Pulmonary artery endothelial cell (primary cell): ENCODE results near the gene LRRC3B. TPM values are rescaled to one million over a fixed set of nuclear protein-coding genes. Genes with fewer than 3 reads are reported as not detected.

Experiments
- DNase-seq: peaks from one replicate; pipeline ENCODE4 v3.0.0-alpha.2; 2011; ENCODE audit warnings: low read depth, low spot score
- total RNA-seq: library from RNA; depleted of rRNA; stranded (reverse); fragments of >200 nt; gene quantifications from 2 replicates; pipeline ENCODE4 v1.2.3, GENCODE V29; 2014

LRRC3B gene
- total RNA-seq, 1 donor from 2014 or later, result not detected

- DNase-seq, result no peak
Measured at GRCh38 chr3:26630669-26631389, 8.3 kb downstream of the LRRC3B start.

- no peak for DNase-seq
Measured at GRCh38 chr3:26631390-26631738, 8.8 kb downstream of the LRRC3B start.

GRCh38 chr3:26634601-26635000, 12.0 kb downstream of the LRRC3B start:
- no peak for DNase-seq

DNA sequence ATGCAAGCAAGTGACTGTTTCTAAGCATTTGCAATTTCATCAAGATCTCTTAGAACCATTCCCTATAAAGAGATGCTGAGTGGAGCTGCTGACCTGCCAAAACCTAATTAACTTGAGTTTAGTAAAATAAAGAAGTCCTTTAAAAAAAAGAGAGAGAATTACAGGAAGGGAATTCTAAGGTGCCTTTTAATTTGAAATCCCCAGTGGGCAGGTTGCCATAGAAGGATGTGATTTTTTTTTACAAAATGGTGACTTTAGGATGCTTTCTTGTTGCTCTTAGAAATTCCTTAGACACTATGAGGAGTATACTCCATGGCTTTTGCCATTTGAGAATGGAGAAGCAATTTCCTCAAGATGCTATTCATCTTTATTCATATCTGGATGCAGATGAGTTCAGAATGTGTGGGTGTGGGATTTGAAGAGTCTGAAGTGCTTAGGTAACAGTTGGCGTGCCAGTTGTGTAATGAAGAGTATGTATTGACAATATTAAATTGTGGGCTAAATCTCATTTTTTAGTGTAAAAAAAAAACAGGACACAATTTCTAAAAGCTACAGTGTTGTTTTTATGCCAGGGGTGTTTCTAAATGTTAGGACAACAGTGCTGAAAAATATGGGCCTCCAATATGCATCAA, 13.6 kb downstream of the LRRC3B start:
- no peak for DNase-seq

DNA sequence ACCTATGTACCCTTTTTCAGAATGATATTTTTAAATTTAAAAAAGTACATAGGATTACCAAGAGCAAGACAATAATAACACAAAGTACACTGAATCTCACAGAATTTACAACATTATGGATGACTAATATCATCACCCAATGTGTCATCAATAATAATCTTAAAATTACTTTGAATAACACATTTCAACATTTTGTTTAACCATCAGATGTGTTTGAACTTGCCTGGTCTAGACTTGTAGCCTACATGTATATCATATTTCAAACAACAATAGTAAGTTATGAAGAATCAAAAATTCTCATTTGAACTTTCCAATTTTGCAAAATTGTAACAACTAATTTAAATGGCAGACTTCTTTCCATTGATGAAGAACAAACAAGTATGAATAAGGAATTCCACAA, 15.1 kb downstream of the LRRC3B start:
- no peak for DNase-seq

DNA sequence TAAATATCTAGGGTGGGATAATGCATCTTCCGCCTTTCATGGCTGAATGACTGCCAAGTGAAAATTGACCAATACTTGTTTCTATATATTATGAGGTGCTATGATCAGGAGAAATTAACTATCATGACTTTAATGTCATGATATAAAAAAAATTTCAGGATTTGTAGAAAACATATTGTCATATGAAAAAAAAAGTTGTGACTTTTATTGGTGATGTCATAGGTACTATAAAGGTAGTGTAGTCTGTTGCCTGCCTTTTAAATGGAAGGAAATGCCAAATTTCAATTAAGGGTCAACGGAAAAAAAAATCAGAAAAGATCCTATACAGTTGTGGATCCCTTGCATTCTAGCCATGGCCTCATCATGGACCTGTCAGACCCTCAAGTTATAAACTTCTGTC, 15.5 kb downstream of the LRRC3B start:
- no peak for DNase-seq

- DNase-seq, result no peak
Measured at GRCh38 chr3:26639339-26639738, 16.8 kb downstream of the LRRC3B start.

DNA sequence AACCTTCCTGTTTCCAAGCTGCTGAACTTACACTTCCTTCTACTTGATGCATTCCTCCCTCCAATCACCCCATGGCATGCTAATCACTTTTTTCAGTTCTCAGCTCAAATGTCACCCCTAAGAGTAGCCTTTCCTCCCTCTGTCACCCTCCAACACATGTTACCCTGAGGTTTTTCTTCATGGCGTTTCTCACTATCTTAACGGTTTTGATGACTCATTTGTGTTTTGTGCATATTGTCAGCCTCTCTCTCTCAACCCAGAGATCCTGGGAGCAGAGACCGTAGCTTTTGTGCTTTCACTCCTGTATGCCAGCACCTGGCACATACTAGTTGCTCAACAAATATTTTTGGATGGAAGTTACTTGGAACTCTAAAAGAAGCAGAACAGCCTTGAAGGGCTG, 24.5 kb downstream of the LRRC3B start:
- DNase-seq, result no peak

GRCh38 chr3:26648461-26648860, 25.9 kb downstream of the LRRC3B start:
- no peak for DNase-seq

DNA sequence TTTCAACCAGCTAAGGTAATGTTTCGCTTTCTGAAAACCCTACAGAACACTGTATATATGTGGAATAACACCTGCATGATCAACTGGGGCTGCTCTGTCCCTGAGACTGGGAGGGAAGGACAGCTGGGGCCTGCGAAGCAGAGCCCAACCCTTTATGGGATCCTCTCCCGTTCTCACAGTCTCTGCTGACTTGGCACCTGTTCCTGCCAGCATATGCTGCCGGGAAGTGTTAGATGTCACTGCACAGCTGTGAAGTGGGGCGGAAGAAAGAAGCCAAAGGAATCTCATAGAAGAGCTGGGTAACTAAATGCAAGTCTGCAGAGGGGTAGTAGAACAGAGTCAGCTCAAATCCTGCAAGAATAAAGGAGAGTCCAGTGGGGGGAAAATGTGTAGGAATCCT, 29.6 kb downstream of the LRRC3B start:
- DNase-seq, result no peak

DNA sequence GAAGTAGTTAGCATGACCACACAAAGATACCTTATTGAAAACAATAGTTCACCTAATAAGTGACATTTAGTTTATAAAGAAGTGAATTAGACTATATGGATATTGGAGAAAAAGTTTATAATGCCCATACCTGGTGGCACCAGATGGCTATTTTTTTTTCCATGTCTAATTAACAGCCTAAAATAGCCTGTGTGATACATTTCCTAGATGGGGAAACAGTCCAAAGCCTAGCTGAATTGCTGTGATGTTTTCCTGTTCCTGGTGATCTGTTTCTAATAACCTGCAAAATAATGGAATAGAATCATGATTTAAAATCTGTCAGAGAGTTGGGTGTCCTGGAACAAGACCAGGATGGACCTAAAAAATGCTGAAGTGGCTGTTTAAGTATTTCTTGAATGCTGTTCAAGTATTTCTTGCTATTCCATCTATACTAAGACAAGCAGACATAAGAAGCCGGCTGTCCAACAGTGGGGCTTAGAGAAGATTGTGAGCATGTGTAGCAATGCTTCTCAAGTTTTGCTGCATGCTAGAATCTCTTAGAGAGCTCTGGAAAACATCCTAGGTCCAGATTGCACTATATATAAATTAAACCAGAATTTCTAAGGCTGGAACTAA, 31.3 kb downstream of the LRRC3B start:
- no peak for DNase-seq

DNA sequence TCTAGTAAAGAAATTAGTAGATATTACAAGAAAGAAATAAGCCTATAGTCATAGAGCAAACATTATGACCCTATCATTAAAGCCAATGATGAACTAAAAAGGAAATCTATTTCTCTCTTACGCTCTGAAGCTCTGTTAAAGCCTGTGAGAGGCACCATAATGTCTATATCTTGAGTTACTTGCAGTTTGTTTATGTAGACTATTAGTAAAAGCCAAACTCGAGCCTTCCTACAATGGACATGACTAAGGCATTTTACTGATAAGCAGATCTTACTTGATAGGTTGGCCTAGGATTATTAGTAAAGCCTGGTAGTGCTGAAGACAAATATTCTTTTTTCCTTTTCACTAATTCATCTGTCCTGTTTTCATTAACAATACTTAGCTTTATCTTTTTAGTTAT, 32.7 kb downstream of the LRRC3B start:
- no peak for DNase-seq

DNA sequence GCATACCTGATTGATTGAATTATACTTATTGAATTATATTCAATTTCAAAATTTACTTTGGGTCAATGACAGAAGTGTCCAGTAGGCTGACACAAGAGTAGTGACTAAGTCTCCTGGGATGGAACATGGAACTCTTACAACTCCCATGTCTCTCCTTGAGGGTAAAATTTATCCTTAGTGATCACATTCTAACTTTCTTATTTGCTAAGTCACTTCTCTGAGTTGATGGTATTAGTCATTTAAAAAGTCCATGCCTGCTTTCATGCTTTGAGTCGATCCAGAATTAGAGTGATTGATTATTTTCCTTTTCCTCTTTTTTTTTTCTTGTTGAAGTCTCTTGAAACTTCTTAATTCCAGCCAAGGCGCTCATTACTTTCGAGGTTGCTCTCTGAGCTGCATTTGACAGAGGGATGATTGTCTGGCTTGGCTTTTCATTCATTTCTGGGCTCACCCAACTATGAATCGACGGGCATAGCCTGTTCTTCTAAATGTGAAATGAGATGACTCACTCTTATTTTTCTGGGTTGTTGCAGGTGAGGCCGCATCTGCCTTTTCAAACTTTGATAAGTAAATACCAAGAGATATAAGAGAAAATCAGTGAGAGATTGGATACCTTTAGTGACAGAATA, 34.9 kb downstream of the LRRC3B start:
- DNase-seq, result no peak

GRCh38 chr3:26668171-26668570, 45.6 kb downstream of the LRRC3B start:
- DNase-seq, result no peak

DNA sequence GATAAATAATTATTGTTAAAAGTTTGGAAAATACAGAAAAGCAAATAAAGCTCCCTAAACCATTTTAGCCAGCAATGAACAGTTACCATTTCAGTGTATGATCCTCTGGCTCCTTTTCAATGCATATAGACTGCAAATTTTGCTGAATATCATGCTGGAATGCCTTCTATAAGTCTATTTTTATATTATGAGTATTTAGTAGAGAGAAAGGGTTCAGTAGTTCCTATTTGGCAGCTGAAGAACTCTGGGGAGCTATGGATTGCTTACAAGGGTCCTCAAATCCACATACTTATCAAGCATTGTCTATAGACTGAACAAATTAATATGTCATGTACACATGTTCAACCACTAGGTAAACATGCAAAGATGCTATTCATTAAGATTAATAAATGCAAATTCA, 46.1 kb downstream of the LRRC3B start:
- no peak for DNase-seq

DNA sequence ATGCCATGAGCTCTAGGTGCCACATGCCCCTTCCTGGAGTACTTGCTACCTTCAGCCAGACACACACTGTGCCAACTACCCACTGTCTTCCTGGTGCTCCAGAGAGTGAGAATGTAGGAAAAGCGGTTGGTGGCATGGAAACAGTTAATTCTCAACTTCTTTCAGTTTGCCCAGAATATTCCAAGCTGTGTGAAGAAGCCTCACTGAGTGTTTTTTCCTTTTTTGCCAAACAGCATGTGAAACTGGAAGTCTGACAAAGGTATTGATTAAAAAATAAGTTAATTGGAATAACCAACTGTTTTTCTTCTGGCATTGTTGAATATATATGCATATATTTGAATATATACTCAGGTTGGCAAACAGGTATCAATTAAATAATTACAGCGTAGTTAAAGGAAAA, 52.8 kb downstream of the LRRC3B start:
- DNase-seq, result no peak

GRCh38 chr3:26681632-26682031, 59.1 kb downstream of the LRRC3B start:
- DNase-seq, result no peak

- DNase-seq, result no peak
Measured at GRCh38 chr3:26682406-26682805, 59.8 kb downstream of the LRRC3B start.

DNA sequence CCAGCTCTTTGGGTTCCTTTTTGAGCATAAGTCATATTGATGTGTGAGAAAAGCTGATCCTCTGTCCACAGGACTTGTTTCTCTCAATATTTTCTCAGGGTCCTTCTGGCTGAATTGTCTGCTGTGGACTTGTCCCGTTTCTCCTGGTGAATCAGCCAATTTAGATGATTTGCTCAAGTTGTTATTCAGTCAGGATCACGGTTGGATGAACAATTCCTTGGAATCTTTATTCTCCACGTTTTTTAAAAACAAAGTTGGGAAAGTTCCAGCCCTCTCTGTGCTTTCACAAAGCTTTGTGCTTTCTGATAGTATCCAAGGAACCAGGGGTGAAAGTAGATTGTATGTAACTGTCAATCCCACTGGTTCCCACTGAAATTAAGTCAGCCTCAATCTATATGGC, 61.3 kb downstream of the LRRC3B start:
- no peak for DNase-seq

GRCh38 chr3:26687466-26687865, 64.9 kb downstream of the LRRC3B start:
- DNase-seq, result no peak

DNA sequence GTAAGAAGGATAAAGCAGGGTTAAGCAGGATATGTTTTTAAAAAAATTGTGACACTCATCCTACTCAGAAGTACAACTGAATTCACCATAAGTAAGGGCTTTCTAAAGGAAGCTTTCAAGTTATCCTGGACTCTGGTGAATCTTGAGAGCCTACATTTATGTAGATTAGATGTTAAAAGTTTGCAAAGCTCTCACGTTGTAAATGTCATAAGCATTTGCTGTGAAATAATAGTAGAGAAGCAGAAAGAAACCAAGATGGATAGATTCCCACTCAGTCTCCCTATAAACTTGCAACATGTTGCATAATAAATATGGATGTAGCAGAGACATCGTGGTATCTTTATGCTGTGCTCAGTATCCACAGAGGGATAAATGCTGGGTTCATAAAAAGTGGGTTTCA, 77.0 kb downstream of the LRRC3B start:
- no peak for DNase-seq

DNA sequence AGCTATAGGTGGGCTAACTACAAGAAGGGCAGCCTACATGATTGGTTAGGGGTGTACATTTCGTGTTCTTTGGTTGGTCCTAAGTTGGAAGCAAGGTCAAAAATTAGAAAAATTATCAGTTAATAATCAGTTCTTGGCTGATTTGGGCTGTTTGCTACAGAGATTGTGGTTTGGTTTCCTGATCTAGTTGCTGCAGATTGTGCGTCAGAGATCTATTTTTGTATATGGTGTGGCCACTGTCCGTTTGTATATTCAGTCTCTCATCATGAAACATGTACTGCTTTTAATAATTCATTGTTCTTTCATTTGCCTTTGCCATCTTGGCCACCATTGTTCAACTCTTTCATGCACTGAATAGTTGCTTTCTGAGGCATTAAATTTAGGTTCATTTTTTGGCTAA, 80.9 kb downstream of the LRRC3B start:
- DNase-seq, result no peak

- DNase-seq, result no peak
Measured at GRCh38 chr3:26704736-26705135, 82.2 kb downstream of the LRRC3B start.
